ENCODE data around the gene IMMP2L.
"Not testable (repeated sequence)": the region's sequence is repeated elsewhere in the genome, so short reads cannot be mapped to it uniquely, and the experiment has no call there.

Gene IMMP2L

GRCh38 chr7:111508387-111508786 is 53.9 kb downstream of the IMMP2L start:
- H4K20me1 ChIP-seq (ENCODE audit: insufficient read depth, low read length, poor library complexity, severe bottlenecking), result no peaks in the 10 kb centered on the region
- no peak overlapping the region for H2AFZ ChIP-seq (ENCODE audit: low read length)
- peaks cover 4% of the 10 kb centered on the region for H3K4me1 ChIP-seq (ENCODE audit: insufficient read depth, low read length, poor library complexity, severe bottlenecking)
- no peaks in the 10 kb centered on the region for H3K27me3 ChIP-seq (ENCODE audit: insufficient read depth, low read length, poor library complexity, severe bottlenecking)
- no peak overlapping the region for H3K4me2 ChIP-seq (ENCODE audit: low read depth, low read length, poor library complexity, severe bottlenecking)
- no peaks in the 10 kb centered on the region for H3K79me2 ChIP-seq (ENCODE audit: insufficient read depth, low read length)
- no peak overlapping the region for H3K9ac ChIP-seq (ENCODE audit: low read depth, low read length, poor library complexity, severe bottlenecking)
- H3K9me3 ChIP-seq (ENCODE audit: insufficient read depth, low read depth, low read length), result no peaks in the 10 kb centered on the region
- no peak overlapping the region for H3K4me3 ChIP-seq (ENCODE audit: low read length, poor library complexity, severe bottlenecking)
- TF ChIP-seq EZH2phosphoT487 (IDR thresholded peaks at IDR 0.05; ENCODE audit: borderline replicate concordance) (no peak), CTCF (conservative IDR thresholded peaks at IDR 0.05; ENCODE audit: low read length) (no peak)
- no peaks in the 10 kb centered on the region for H3F3A ChIP-seq (ENCODE audit: low read depth)
- H3K36me3 ChIP-seq (ENCODE audit: insufficient read depth, low read length), result no peaks in the 10 kb centered on the region
- no peaks in the 10 kb centered on the region for H3K9me2 ChIP-seq (replicated peaks; ENCODE audit: low read depth, low read length)

- H3K4me3 ChIP-seq (ENCODE audit: low read length, poor library complexity, severe bottlenecking); H3K27me3 ChIP-seq (ENCODE audit: insufficient read depth, low read length, poor library complexity, severe bottlenecking); H3K36me3 ChIP-seq (ENCODE audit: insufficient read depth, low read length); H3K9me3 ChIP-seq (ENCODE audit: insufficient read depth, low read depth, low read length); H3K4me2 ChIP-seq (ENCODE audit: low read depth, low read length, poor library complexity, severe bottlenecking); H3K9me2 ChIP-seq (replicated peaks; ENCODE audit: low read depth, low read length); H3K9ac ChIP-seq (ENCODE audit: low read depth, low read length, poor library complexity, severe bottlenecking); H3K4me1 ChIP-seq (ENCODE audit: insufficient read depth, low read length, poor library complexity, severe bottlenecking); H2AFZ ChIP-seq (ENCODE audit: low read length); H3K79me2 ChIP-seq (ENCODE audit: insufficient read depth, low read length); H3F3A ChIP-seq (ENCODE audit: low read depth); H4K20me1 ChIP-seq (ENCODE audit: insufficient read depth, low read length, poor library complexity, severe bottlenecking): not testable (repeated sequence)
These were observed 56.9 kb downstream of the IMMP2L start for GRCh38 chr7:111505422-111505821.

GRCh38 chr7:111501799-111502198 is 60.5 kb downstream of the IMMP2L start:
- not testable (repeated sequence) for H3K4me2 ChIP-seq (ENCODE audit: low read depth, low read length, poor library complexity, severe bottlenecking); H3K4me3 ChIP-seq (ENCODE audit: low read length, poor library complexity, severe bottlenecking); H3K27me3 ChIP-seq (ENCODE audit: insufficient read depth, low read length, poor library complexity, severe bottlenecking); H3F3A ChIP-seq (ENCODE audit: low read depth); H4K20me1 ChIP-seq (ENCODE audit: insufficient read depth, low read length, poor library complexity, severe bottlenecking); H3K36me3 ChIP-seq (ENCODE audit: insufficient read depth, low read length); H2AFZ ChIP-seq (ENCODE audit: low read length); H3K79me2 ChIP-seq (ENCODE audit: insufficient read depth, low read length); H3K9ac ChIP-seq (ENCODE audit: low read depth, low read length, poor library complexity, severe bottlenecking); H3K4me1 ChIP-seq (ENCODE audit: insufficient read depth, low read length, poor library complexity, severe bottlenecking); H3K9me2 ChIP-seq (replicated peaks; ENCODE audit: low read depth, low read length); H3K9me3 ChIP-seq (ENCODE audit: insufficient read depth, low read depth, low read length)

- Histone ChIP-seq H3F3A (ENCODE audit: low read depth) (no peaks in the 10 kb centered on the region), H3K4me3 (ENCODE audit: low read length, poor library complexity, severe bottlenecking) (no peak overlapping the region), H3K36me3 (ENCODE audit: insufficient read depth, low read length) (no peaks in the 10 kb centered on the region), H3K4me2 (ENCODE audit: low read depth, low read length, poor library complexity, severe bottlenecking) (no peak overlapping the region), H4K20me1 (ENCODE audit: insufficient read depth, low read length, poor library complexity, severe bottlenecking) (no peaks in the 10 kb centered on the region), H3K27me3 (ENCODE audit: insufficient read depth, low read length, poor library complexity, severe bottlenecking) (no peaks in the 10 kb centered on the region), H2AFZ (ENCODE audit: low read length) (no peak overlapping the region), H3K4me1 (ENCODE audit: insufficient read depth, low read length, poor library complexity, severe bottlenecking) (peaks cover 3% of the 10 kb centered on the region), H3K9ac (ENCODE audit: low read depth, low read length, poor library complexity, severe bottlenecking) (no peak overlapping the region), H3K9me2 (replicated peaks; ENCODE audit: low read depth, low read length) (no peaks in the 10 kb centered on the region), H3K9me3 (ENCODE audit: insufficient read depth, low read depth, low read length) (no peaks in the 10 kb centered on the region), H3K79me2 (ENCODE audit: insufficient read depth, low read length) (no peaks in the 10 kb centered on the region)
- no peak for TF ChIP-seq EZH2phosphoT487 (IDR thresholded peaks at IDR 0.05; ENCODE audit: borderline replicate concordance)
- no peak for TF ChIP-seq CTCF (conservative IDR thresholded peaks at IDR 0.05; ENCODE audit: low read length)
These were observed 63.3 kb downstream of the IMMP2L start for GRCh38 chr7:111499027-111499426.

Measured in Loucy (cell line).